Cardiac muscle cell (in vitro differentiated cells and primary cell): ENCODE measurements around the gene TIAM2. TPM values are rescaled to one million over a fixed set of nuclear protein-coding genes. Genes with fewer than 3 reads are reported as not detected.

Experiments used
- DNase-seq, 2 donors: peaks; one replicate each; pipeline versions ENCODE4 v3.0.0 to v3.0.0-alpha.2; 2010 to 2017; ENCODE audit warnings: low read depth in 1 of 2, low spot score in 1 of 2
- H3K27ac ChIP-seq: fragments of 200-600 bp; sonication (generic); 2 replicates; pipeline ENCODE4 v1.5.1; 2016
- H3K27me3 ChIP-seq: fragments of 200-600 bp; sonication (generic); 2 replicates; pipeline ENCODE4 v1.6.0; 2016; ENCODE audit warnings: control low read depth
- H3K36me3 ChIP-seq: fragments of 200-600 bp; sonication (generic); 2 replicates; pipeline ENCODE4 v1.5.1; 2016; ENCODE audit warnings: control low read depth
- H3K4me1 ChIP-seq: fragments of 200-600 bp; sonication (generic); 2 replicates; pipeline ENCODE4 v1.8.1; 2017; ENCODE audit warnings: low read depth, mild to moderate bottlenecking, mixed run types
- H3K4me3 ChIP-seq: fragments of 200-600 bp; sonication (generic); 2 replicates; pipeline ENCODE4 v1.5.1; 2016; ENCODE audit warnings: mild to moderate bottlenecking
- H3K9me3 ChIP-seq: fragments of 200-600 bp; sonication (generic); 2 replicates; pipeline ENCODE4 v1.5.1; 2017; ENCODE audit warnings: low read depth, mild to moderate bottlenecking, control low read depth
- polyA plus RNA-seq: library from polyadenylated mRNA; unstranded; fragments of >200 nt; fragmentation: Nextera tagmentation; extraction: Ambion mirVana; gene quantifications from 2 replicates; pipeline ENCODE4 v1.2.1, GENCODE V29; 2016
- total RNA-seq: library from RNA; depleted of rRNA; stranded (reverse); fragments of >200 nt; gene quantifications from 2 replicates; pipeline ENCODE4 v1.2.3, GENCODE V29; 2016
- TF ChIP-seq, protein P1 (sequence below): IDR thresholded peaks from 2 replicates; pipeline ENCODE4 v1.5.1; 2012; ENCODE audit warnings: low read depth, mild to moderate bottlenecking, low read length

The TIAM2 gene
- total and polyA plus RNA-seq, 2 experiments from 2014 or later, result 3.9 to 12.4 TPM

- Histone ChIP-seq H3K4me1 (no peaks in the 10 kb centered on the region), H3K27me3 (peaks cover 46% of the 10 kb centered on the region), H3K36me3 (no peaks in the 10 kb centered on the region), H3K9me3 (no peaks in the 10 kb centered on the region), H3K4me3 (no peak overlapping the region), H3K27ac (no peak overlapping the region)
- TF ChIP-seq, protein P1, sequence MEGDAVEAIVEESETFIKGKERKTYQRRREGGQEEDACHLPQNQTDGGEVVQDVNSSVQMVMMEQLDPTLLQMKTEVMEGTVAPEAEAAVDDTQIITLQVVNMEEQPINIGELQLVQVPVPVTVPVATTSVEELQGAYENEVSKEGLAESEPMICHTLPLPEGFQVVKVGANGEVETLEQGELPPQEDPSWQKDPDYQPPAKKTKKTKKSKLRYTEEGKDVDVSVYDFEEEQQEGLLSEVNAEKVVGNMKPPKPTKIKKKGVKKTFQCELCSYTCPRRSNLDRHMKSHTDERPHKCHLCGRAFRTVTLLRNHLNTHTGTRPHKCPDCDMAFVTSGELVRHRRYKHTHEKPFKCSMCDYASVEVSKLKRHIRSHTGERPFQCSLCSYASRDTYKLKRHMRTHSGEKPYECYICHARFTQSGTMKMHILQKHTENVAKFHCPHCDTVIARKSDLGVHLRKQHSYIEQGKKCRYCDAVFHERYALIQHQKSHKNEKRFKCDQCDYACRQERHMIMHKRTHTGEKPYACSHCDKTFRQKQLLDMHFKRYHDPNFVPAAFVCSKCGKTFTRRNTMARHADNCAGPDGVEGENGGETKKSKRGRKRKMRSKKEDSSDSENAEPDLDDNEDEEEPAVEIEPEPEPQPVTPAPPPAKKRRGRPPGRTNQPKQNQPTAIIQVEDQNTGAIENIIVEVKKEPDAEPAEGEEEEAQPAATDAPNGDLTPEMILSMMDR, result no peak
- peak in 1 of 2 donors; percentile 88 for DNase-seq
These were observed 193.8 kb downstream of the TIAM2 start for GRCh38 chr6:155188707-155189496.

- H3K36me3 ChIP-seq, result no peaks in the 10 kb centered on the region
- peaks cover 40% of the 10 kb centered on the region for H3K27me3 ChIP-seq
- no peaks in the 10 kb centered on the region for H3K4me1 ChIP-seq
- H3K9me3 ChIP-seq, result no peaks in the 10 kb centered on the region
- TF ChIP-seq, protein P1, result no peak
- DNase-seq, result no peak
- no peak overlapping the region for H3K27ac ChIP-seq
- H3K4me3 ChIP-seq, result no peak overlapping the region
These were observed 195.6 kb downstream of the TIAM2 start for GRCh38 chr6:155190677-155191076.

DNA sequence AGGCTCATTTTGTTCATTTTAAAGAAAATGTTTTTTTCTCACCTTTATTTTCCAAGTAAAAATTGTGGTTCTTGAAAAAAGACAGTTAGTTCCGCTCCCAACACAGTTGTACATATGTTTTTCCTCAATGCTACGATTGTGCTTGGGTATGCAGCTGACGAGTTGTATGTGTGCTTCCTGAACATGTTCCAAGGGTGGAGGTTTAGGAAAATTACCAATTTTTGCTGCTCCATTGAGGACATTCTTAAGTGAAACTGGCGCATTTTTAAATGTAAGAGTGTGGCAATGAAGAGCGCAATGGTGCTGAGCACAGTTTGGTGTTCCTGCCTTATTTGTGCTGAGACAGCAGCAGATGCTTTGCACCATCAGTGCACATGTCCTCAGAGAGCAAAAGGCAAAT lies 198.4 kb downstream of the TIAM2 start:
- TF ChIP-seq, protein P1, result no peak
- Histone ChIP-seq H3K36me3 (no peaks in the 10 kb centered on the region), H3K27ac (no peak overlapping the region), H3K4me3 (no peak overlapping the region), H3K4me1 (no peaks in the 10 kb centered on the region), H3K9me3 (no peaks in the 10 kb centered on the region), H3K27me3 (peaks cover 18% of the 10 kb centered on the region)
- no peak for DNase-seq

- Histone ChIP-seq H3K4me1 (no peaks in the 10 kb centered on the region), H3K27me3 (peaks cover 14% of the 10 kb centered on the region), H3K36me3 (no peaks in the 10 kb centered on the region), H3K4me3 (no peak overlapping the region), H3K9me3 (no peaks in the 10 kb centered on the region), H3K27ac (no peak overlapping the region)
- no peak for DNase-seq
- TF ChIP-seq, protein P1, result no peak
These were observed 199.3 kb downstream of the TIAM2 start for GRCh38 chr6:155194399-155194798.

- no peaks in the 10 kb centered on the region for H3K36me3 ChIP-seq
- no peaks in the 10 kb centered on the region for H3K4me1 ChIP-seq
- no peak overlapping the region for H3K27ac ChIP-seq
- H3K9me3 ChIP-seq, result no peaks in the 10 kb centered on the region
- TF ChIP-seq, protein P1, result no peak
- no peaks in the 10 kb centered on the region for H3K27me3 ChIP-seq
- H3K4me3 ChIP-seq, result no peak overlapping the region
- no peak for DNase-seq
These were observed 200.8 kb downstream of the TIAM2 start for GRCh38 chr6:155195903-155196302.
